HK-2 (cell line): ENCODE results near the gene NDUFS7.
"Not testable (repeated sequence)": the region's sequence is repeated elsewhere in the genome, so short reads cannot be mapped to it uniquely, and the experiment has no call there.

Experiments used
- DNase-seq: peaks from one replicate; pipeline ENCODE4 v3.0.0-alpha.2; 2018; ENCODE audit not compliant: unreplicated experiment

Gene NDUFS7

DNA sequence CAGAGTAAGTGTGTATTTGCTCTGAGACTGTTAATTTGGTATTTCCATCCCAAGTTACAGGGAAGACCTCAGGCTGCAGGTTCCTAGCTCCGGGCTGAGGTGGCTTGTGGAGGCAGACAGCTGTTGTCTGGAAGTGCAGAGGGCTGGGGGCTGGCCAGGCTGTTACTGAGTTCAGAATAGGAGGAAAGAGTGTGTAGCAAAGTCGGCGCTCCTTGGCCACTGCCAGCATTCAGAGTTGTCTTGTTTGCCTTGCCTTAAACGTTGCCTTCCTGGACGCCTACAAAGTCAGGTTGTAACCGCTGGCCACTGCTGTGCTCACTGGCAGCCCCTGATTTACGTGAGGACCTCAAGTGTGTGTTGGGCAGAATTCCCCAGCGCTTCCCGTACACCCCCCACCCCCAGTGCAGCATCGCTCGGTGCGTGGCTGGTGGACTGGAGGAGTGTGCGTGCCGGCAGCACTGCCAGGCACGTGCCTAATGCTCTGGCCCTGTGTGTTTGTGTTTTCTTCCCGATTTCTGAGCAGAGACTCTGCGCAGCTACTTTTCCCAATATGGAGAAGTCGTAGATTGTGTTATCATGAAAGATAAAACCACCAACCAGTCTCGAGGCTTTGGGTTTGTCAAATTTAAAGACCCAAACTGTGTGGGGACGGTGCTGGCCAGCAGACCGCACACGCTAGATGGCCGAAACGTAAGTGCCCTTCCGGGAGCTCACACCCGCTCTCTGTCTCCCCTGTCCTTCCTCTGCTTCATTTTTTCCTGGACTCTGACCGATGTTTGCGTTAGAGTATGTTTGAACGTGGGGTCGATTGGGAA lies 34.2 kb downstream of the NDUFS7 start:
- no peak for DNase-seq

DNA sequence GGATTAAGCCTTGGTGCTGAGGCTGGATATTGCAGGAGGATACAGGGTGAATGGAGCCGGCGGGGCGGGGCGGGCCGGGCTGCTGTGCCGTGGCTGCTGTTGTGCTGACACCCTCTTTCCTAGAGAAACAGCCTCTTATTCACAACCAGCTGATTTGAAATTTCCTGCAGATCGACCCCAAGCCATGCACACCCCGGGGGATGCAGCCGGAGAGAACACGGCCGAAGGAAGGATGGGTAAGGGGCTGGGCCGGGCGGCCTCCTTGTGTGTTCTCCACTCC lies 34.7 kb downstream of the NDUFS7 start:
- DNase-seq: no peak

DNA sequence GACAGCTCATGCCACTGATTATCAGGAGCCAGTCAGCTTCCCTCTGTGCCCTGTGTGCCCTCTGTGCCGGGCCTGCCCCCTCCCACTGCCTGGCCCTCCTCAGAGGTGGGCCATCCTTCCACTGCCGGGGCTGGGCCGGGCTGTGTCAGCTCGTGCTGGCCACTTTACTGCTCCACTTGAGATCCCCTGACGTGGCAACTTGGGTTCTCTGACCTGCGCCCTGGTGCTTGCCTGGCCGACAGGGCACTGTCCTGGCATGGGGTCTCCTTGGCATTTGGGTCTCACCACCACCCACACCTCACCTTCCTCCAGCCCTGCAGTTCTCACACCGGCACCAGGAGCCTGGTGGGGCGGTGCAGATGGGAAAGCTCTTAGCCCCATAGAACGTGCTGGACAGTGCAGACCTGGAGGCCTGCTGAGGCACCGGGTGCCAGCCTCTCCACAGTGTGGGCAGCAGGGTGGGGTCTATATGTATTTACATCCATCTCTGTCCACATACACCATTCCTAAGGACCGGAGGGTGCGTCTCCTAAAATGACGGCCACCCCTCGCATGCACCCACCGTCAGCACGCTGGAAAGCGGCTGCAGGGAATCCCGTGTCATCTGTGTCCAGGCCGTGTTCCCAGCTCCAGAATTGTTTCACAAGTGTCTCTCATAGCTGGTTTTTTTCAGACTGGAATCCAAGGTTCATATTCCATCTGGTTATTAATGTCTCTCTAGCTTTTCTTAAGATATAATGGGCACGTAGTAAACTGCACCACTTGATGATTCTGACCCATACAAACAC lies 35.4 kb downstream of the NDUFS7 start:
- DNase-seq: no peak

DNA sequence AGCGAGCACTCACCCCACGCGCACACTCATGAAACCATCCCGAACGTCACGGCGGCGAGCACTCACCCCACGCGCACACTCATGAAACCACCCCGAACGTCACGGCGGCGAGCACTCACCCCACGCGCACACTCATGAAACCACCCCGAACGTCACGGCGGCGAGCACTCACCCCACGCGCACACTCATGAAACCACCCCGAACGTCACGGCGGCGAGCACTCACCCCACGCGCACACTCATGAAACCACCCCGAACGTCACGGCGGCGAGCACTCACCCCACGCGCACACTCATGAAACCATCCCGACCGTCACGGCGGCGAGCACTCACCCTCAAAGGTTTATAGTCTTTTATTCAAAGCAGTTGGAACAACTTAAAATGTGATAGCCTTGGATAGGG lies 36.4 kb downstream of the NDUFS7 start:
- not testable (repeated sequence) for DNase-seq

DNA sequence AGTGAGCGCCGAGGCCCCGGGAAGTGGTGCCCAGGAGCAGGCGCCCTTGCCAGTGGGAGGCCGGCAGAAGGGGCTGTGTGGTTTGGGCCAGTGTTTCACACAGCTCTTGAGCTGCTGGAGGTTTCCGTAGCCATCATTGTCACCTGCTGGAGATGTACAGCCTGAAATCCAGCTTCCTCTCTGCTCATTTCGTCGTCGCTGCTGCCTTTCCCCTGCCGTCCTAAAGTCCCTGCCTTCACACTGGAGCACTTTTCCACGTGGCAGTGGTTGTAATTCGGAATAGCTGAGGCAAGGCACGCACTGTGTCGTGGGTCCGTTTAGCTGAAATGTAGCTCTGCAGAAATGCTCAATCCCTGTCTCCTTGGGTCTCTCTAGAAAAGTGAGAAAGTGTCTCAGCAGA lies 36.9 kb downstream of the NDUFS7 start:
- no peak for DNase-seq

DNA sequence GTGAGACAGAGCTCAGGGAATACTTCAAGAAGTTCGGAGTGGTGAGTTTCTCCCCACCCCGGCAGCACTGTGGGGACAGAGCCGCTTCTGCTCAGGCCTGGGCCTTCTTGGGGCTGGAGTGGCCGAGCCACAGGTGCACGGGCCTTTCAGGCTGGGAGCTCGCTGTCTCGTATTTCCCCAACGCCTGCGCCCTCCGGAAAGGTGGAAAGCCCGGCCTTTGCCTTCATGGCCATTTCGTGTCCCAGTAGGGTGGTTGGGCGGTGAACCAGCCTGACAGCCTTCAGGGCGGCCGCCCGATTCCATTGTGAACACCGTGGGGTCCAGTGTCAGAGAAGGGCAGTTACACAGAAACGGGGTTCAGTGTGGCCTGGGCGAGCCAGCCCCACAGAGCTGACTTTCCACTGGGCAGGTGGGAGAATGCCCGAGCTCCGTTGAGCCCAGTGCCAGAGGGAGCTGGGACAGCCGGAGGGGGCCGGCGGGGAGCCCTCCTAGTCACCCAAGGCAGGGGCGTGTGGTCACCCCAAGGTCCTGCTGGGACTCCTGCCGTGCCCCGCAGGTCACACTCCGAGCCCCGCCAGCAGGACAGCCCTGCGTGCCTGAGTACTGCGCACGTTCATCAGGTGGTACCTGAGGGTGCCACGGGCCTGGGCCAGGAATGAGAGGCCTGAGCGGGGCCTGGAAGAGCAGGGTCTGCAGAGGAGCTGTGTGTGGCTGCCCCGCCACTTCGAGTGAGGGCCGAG lies 37.7 kb downstream of the NDUFS7 start:
- DNase-seq: no peak

DNA sequence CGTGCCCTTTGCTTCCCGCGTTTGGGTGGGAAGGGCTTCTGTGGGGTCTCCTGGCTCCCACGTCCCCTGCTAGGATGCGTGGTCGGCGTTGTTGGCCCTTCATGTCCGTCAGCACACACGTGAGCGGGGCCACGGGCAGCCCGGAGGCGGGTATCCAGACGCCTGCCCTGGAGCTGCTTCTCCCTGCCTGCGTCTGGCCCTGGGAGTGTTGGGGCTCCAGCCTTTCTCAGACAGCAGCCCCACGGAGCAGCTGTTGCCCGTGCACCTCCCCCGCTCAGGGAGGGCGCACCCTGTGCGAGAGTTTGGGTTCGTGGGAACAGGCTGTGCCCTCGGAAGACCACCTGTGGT lies 38.2 kb downstream of the NDUFS7 start:
- DNase-seq: no peak

DNA sequence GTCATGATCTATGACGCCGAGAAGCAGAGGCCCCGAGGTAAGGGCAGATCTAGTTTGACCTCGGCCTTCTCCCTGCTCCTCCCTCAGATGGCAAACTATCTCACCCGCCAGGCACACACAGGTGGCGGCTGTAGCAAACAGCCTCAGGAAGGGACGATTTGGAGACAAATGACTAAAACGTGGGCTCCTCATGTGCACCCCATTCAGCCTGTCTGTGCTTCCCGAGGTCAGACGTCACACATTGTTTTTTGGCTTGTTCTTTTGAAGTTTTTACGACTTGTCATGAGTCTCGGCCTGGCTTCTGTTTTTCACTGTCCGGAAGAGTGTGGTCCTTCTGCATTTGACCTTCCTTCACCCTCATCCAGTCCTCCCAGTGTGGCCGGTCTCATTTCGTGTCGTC lies 38.7 kb downstream of the NDUFS7 start:
- DNase-seq: no peak

DNA sequence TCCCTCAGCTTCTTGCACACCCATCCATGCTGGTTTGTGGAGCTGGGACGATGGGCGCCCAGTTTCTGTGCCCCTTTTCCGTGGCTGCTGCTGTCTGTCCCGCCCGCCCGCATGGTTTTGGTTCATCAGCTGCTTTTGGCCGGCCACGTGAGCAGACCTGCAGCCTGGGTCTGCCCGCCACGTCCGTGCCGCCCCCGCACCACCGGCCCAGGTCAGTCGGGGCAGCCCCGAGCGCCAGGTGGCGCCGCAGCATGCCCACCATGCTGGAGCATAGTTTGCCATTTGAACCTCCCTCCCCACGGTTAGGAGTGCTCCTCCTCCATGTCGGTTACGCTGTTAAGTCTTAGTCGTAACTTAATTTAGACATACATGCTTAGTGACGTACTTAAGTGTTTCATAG lies 39.2 kb downstream of the NDUFS7 start:
- no peak for DNase-seq

DNA sequence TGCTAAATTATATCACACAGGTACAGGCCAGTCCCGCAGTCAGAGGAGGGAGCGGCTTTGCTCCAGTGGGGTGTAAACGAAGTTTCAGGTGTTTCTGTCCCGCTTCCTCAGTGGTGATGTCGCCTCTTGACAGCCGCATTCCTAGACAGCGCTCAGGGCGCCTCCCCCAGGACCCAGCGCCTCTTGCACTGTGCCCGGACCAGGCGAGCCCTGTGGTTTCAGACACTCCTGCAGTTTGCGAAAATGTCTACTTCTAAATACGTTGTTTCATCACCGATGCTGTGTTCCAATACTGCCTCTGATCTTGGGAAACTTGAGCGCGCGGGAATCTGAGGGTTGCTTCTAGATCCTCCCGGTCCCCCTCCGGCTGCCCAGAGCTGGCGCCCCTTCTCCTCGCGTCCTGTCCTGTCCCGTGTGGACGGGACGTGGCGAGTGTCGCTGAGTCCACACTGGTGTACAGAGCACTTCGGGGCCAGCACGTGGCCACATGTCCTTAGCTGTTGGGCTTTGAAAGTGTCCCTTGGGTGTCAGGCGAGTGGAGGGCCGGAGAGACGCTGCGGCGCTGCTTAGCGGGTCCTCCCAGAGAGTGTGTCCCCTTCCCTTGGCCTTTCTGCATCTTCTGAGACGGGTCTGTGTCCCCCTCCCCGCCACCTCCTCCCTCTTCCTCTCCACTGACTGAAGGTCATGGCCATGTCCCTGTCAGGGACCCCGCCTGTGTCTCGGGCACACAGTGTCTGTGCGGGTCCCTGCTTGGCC lies 39.9 kb downstream of the NDUFS7 start:
- DNase-seq: no peak

DNA sequence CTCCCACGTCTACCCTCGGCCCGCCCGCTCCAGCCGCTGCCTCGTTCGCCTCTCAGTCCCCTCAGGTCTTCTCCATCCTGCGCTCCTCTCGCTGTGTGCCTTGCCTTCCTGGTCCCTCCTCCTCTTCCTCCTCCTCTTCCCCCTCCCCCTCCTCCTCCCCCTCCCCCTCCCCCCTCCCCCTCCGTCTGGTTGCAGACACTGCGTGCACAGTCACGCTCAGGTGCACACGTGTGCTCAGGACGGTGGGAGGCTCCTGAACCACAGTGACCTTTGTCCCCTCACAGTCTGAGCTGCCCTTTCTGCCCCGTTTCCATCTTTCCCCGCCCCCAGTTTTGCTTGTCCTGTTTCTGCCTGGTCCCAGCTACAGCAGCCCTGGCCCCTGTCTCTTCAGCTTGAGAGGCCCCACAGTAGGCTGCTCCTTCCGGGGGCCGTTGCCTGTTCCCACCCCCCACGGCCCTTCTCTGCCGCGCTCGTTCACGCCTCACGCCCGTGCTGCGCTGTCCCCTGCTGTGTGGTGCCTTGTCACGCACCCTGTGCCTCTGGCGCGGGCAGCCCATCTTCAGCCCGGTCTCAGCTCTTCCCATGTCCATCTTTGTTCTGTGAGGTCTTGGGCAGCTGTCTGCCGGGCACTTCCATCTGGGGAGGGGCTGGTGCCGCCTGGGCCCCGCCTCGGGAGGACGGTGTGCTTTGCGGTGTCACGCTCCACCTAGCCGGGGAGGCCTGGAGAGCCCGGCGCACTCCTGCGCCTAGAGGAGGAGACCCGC lies 40.7 kb downstream of the NDUFS7 start:
- no peak for DNase-seq

DNA sequence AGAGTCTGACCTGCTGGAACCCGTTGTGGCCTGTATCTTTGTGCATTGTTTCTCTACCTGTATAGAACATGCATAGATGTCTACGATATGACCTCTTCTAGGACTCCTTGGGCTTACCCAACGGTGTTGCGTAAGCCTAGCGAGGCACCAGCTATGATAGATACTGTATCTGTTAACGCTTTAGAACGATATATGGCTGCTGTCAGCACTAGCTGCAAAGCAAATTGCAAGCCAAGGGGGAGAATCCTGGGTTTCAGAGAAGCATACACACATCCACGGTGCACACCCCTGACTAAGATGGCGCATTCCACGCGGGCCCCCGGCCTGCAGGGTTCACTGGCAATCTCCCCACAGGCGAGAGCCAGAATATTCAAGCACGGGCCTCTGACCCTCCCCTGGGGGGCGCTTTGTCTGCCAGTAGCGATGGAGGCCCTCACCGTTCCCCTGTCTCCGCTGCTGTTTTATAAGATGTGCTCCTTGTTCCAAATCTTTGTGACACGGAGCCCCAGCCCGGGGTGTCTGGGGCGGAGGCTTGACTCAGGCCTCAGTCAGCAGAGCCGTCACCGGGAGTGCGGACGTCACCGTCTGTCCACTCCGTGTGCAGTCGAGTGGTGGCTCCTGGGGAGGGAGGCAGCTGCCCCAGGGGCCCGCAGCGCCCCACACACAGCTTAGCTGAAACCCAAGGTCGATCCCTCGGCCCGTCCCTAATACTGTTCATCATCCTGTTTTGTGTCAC lies 41.6 kb downstream of the NDUFS7 start:
- no peak for DNase-seq

DNA sequence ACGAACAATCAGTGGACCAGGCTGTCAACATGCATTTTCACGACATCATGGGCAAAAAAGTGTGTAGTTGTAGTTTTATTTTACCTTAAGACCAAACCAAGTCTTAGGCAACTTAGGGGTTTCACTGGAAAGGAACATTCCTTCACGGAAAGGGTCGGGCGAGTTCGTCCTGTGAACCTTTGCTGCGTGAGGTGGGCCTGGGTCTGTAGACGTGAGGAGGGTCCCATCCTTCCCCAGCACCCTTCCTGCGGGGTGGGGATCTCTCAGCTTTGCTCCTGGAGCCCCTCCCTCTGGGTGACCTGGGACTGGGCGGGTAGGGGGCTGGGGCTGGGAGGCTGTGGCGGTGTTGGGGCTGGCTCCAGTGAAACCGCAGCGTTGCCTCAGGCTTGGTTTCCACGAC lies 42.2 kb downstream of the NDUFS7 start:
- DNase-seq: no peak

DNA sequence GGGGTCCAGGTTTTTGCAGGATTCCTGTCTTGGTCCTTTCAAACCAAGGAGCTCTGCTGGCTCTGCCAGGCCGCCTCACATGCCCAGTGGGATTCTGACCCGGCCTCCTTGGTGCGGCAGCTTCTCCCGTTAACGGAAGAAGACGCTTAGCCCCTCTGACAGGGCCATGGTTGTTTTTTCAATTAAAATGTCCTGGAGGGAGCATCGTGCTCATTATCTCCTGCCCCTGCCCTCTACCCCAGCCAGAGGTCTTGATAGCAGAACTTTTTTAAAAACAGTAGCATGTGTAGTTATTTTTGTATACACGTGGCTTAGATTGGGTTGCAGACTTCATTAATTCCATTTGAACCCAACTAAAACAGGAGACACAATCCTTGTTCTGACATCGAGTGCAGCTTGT lies 43.0 kb downstream of the NDUFS7 start:
- DNase-seq: no peak

DNA sequence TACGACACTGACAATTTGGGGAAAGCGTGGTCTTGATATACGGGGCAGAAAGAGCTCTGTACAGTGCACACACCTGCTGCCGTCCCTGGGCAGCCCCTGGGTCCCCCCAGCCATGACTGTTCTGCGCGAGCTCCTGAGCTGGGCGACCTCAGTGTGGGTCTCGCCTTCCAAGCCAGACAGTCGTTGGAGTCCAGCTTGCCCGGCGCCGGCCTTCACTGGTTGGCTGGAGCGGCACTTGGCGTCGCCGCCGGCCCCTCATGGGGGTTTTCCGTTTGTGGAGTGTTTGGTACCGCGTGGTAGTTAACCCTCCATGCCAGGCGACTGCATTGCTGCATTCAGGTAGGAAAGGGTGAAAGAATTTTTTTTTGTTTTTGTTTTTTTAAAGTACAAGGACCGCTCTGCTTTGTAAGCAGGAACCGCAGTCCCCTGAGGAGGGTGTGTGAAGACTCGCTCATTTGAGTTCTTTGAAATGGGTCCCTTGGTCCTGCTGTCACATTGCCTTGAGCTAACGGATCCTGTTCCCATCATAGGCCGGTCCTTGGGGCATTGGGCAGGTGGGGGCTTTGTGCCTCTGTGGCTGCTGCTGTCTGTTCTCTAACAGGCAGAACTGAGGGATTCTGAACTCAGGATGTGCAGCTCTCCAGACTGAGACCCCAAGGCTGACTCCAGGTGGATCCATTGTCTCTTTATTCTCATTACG lies 43.7 kb downstream of the NDUFS7 start:
- no peak for DNase-seq

DNA sequence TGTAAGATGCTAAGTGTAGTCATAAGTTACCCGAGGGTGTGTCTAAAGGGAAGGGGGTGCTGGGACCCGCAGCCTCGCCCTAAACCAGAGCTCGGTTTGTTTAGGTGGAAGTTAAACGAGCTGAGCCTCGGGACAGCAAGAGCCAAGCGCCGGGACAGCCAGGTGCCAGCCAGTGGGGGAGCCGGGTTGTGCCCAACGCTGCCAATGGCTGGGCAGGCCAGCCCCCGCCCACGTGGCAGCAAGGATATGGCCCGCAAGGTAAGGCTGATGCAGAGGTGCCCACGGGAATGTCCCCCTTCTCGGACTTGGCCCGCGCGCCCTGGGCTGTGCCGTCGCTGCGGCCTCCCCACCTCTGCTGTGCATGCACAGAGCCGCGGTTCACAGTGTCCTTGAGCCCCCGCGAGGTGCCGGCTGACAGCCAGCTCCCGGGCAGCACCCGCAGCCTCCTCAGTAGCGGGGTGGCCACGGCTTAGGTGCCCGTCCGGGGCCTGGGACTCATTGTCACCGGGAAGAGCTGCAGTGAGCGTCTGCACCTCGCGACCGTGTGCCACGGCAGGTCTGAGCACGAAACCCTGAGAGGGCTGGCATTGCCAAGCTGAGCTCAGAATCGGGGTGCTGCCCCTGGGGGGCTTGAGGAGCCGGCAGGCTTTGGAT lies 45.2 kb downstream of the NDUFS7 start:
- no peak for DNase-seq

DNA sequence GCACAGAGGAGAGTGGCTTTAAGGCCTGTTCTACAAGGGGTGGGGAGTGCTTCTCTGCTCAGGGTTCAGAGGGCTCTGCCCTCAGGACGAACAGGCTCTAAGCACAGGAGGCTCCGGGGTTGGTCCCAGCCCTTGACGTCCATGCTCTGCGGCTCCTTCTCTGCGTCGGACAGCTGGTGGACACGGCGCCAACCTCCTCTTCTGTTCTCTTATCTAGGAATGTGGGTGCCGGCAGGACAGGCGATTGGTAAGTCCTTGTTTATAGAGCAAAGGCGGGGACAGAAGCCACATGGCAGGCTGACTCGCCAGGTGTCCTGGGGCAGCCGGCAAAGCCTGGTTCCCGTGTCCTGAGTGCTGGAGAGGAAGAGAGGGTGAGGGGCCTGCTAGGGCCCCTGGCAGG lies 46.0 kb downstream of the NDUFS7 start:
- no peak for DNase-seq

DNA sequence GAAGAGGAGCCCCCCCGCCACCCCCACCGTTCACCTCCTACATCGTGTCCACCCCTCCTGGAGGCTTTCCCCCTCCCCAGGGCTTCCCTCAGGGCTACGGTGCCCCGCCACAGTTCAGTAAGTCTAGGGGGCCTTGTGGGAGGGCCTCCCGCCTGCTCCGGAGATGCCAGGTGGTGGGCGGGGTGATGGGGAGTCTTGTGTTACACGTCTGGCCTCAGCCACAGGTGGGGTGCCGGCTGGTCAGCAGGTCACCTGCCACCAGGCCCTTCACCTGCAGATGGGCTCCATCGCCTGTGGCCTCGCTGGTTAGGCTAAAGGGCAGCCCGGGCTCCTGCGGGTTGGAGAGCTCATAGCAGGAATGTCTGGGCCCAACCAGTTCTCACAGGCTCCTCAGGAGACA lies 46.5 kb downstream of the NDUFS7 start:
- no peak for DNase-seq

DNA sequence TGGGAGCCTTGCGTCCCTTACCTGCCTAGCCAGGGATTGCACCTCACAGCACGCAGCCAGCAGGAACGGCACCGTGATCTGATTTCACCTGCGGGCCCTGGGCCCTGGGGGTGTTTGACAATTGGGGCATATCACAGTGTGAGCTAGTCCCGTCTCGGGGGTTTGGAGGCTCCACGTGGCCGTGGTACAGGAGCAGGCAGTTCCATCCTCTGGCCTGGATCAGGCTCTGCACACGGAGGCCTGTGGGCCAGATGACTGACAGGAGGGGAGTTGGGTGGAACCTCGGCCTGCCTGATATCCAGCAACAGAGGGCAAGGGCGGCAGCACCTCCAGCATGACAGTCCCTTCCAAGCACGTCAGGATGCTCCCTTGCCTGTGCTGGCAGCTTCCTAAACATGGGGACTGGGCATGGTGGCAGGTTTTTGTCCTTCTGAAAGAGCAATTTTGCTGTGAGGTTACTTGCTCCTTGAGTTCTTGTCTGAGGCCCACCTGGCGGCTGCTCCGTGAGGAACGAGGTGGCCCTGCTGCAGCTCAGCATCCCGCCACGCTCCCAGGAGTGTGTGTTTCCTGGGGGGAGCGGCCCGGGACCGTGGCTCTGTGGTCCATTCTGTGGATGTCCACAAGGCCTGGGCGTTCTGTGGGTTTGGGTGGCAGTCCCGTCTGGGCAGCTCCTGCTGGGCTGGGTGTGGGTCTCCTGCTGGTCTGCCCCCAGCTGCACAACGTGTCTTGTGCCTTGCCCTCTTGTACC lies 48.2 kb downstream of the NDUFS7 start:
- DNase-seq: no peak
